Hepatocyte (in vitro differentiated cells): ENCODE results near the gene INCENP.

ENCODE experiments used
- EZH2 ChIP-seq: fragments of 200-600 bp; sonication (generic); IDR thresholded peaks from 2 replicates; pipeline ENCODE4 v1.6.1; 2016; ENCODE audit warnings: antibody characterized with exemption, mild to moderate bottlenecking, borderline replicate concordance
- EZH2phosphoT487 ChIP-seq: fragments of 200-600 bp; sonication (generic); IDR thresholded peaks from one replicate; pipeline ENCODE4 v1.6.1; 2018; ENCODE audit warnings: antibody characterized with exemption, mild to moderate bottlenecking, low read depth, moderate library complexity; ENCODE audit not compliant: unreplicated experiment, severe bottlenecking
- TF ChIP-seq, protein P1 (sequence below): fragments of 200-600 bp; sonication (generic); IDR thresholded peaks from 2 replicates; pipeline ENCODE4 v1.5.1; 2016; ENCODE audit warnings: antibody characterized with exemption, mild to moderate bottlenecking; ENCODE audit not compliant: poor library complexity

DNA sequence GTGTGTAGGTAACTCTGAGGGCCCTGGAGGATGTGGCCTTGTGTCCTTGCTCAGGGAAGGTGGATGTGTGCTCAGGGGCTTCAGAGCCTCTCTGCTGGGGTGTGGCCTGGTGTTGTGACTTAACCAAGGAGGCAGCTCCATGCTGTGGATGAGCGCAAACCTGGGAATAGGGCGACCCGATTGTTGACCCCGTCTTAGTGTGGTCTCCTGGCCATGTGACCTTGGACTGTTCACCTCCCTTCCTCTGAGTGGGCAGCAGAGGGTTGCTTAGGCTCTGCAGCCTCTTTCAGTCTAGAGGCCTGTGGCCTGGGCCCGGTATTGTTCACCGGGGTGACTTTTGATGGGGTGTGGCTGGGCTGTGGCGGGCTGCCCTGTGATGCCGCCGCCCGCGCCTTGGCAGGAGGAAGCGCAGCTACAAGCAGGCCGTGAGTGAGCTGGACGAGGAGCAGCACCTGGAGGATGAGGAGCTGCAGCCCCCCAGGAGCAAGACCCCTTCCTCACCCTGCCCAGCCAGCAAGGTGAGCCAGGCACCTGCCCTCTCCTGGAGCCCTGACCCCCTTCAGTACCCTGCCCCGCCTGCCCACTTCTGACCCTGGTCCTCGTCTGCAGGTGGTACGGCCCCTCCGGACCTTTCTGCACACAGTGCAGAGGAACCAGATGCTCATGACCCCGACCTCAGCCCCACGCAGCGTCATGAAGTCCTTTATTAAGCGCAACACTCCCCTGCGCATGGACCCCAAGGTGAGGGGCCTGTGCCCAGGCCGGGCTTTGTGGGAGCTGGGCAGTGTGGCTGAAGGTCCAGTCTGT, 16.7 kb downstream of the INCENP start:
- TF ChIP-seq EZH2 (no peak), EZH2phosphoT487 (no peak)
- TF ChIP-seq, protein P1, sequence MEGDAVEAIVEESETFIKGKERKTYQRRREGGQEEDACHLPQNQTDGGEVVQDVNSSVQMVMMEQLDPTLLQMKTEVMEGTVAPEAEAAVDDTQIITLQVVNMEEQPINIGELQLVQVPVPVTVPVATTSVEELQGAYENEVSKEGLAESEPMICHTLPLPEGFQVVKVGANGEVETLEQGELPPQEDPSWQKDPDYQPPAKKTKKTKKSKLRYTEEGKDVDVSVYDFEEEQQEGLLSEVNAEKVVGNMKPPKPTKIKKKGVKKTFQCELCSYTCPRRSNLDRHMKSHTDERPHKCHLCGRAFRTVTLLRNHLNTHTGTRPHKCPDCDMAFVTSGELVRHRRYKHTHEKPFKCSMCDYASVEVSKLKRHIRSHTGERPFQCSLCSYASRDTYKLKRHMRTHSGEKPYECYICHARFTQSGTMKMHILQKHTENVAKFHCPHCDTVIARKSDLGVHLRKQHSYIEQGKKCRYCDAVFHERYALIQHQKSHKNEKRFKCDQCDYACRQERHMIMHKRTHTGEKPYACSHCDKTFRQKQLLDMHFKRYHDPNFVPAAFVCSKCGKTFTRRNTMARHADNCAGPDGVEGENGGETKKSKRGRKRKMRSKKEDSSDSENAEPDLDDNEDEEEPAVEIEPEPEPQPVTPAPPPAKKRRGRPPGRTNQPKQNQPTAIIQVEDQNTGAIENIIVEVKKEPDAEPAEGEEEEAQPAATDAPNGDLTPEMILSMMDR: no peak
